NCI-H2107 treated with DMSO at 0.1 percent for 48 hours (cell line): ENCODE results near the gene LAPTM5.

Experiments
- DNase-seq: peaks from one replicate; lab custom pipeline; 2025; ENCODE audit not compliant: unreplicated experiment; lab: John Stamatoyannopoulos, UW

The LAPTM5 gene

GRCh38 chr1:30684881-30685795 lies 72.4 kb downstream of the LAPTM5 start:
- no peak for DNase-seq

- DNase-seq: no peak
These were observed 73.3 kb downstream of the LAPTM5 start for GRCh38 chr1:30684259-30684658.

- no peak for DNase-seq
These were observed 73.9 kb downstream of the LAPTM5 start for GRCh38 chr1:30683699-30684098.
